Stimulated activated CD4-positive, alpha-beta T cell treated with anti-CD3 and anti-CD28 coated beads, Interleukin-4, amount 100 ng/mL, for 1 hour (primary cell): ENCODE results near the gene DTNBP1.

Experiments used
- DNase-seq: peaks from one replicate; pipeline ENCODE4 v3.0.0-alpha.2; 2020

Gene DTNBP1

GRCh38 chr6:15623276-15624116, 39.3 kb downstream of the DTNBP1 start:
- no peak for DNase-seq

- DNase-seq, result no peak
Measured at GRCh38 chr6:15622045-15622740, 40.6 kb downstream of the DTNBP1 start.

- DNase-seq, result no peak
Measured at GRCh38 chr6:15621203-15622044, 41.4 kb downstream of the DTNBP1 start.

- DNase-seq, result no peak
Measured at GRCh38 chr6:15620611-15621010, 42.2 kb downstream of the DTNBP1 start.

- DNase-seq, result no peak
Measured at GRCh38 chr6:15619330-15619729, 43.5 kb downstream of the DTNBP1 start.

- DNase-seq, result no peak
Measured at GRCh38 chr6:15618685-15619084, 44.1 kb downstream of the DTNBP1 start.

- no peak for DNase-seq
Measured at GRCh38 chr6:15616261-15616660, 46.6 kb downstream of the DTNBP1 start.

GRCh38 chr6:15615802-15616201, 47.0 kb downstream of the DTNBP1 start:
- DNase-seq, result no peak

GRCh38 chr6:15614277-15614676, 48.6 kb downstream of the DTNBP1 start:
- DNase-seq, result no peak

- DNase-seq, result no peak
Measured at GRCh38 chr6:15608396-15608795, 54.4 kb downstream of the DTNBP1 start.

- DNase-seq, result no peak
Measured at GRCh38 chr6:15607603-15608002, 55.2 kb downstream of the DTNBP1 start.

GRCh38 chr6:15606347-15606746, 56.5 kb downstream of the DTNBP1 start:
- no peak for DNase-seq

GRCh38 chr6:15604843-15605242, 58.0 kb downstream of the DTNBP1 start:
- DNase-seq, result no peak

- DNase-seq, result no peak
Measured at GRCh38 chr6:15602154-15602553, 60.7 kb downstream of the DTNBP1 start.

- no peak for DNase-seq
Measured at GRCh38 chr6:15598273-15598798, 64.5 kb downstream of the DTNBP1 start.

- DNase-seq, result no peak
Measured at GRCh38 chr6:15596186-15596896, 66.5 kb downstream of the DTNBP1 start.

- no peak for DNase-seq
Measured at GRCh38 chr6:15595461-15596173, 67.2 kb downstream of the DTNBP1 start.

- no peak for DNase-seq
Measured at GRCh38 chr6:15594512-15595259, 68.1 kb downstream of the DTNBP1 start.

GRCh38 chr6:15593798-15594197, 69.0 kb downstream of the DTNBP1 start:
- DNase-seq, result no peak

- no peak for DNase-seq
Measured at GRCh38 chr6:15592610-15593009, 70.2 kb downstream of the DTNBP1 start.
